Caco-2 (cell line): ENCODE results near the gene AKR7A2. TPM values are rescaled to one million over a fixed set of nuclear protein-coding genes. Genes with fewer than 3 reads are reported as not detected.
"Not testable (repeated sequence)": the region's sequence is repeated elsewhere in the genome, so short reads cannot be mapped to it uniquely, and the experiment has no call there.

Source experiments
- BruUV-seq: library from RNA; stranded (reverse); fragments of 400-500 nt; replicated peaks from 2 replicates; lab custom pipeline; 2021; lab: Mats Ljungman, UMichigan
- CTCF ChIA-PET: fragments of 300-600 bp; sonication (Branson Sonifier 250); formaldehyde crosslinking; loops from one replicate; lab custom pipeline; 2022; ENCODE audit warnings: antibody characterized with exemption; lab: Charles Lee
- POLR2A ChIA-PET: fragments of 300-600 bp; sonication (Branson Sonifier 250); formaldehyde crosslinking; loops from one replicate; lab custom pipeline; 2022; ENCODE audit warnings: antibody characterized with exemption; lab: Charles Lee
- DNase-seq, 2 experiments: peaks; one replicate each; pipeline versions ENCODE4 v3.0.0 to v3.0.0-alpha.2; 2020 to 2022
- H3K27me3 ChIP-seq: replicated peaks from 2 replicates; pipeline ENCODE4 v1.6.0; 2011; ENCODE audit warnings: low read length; ENCODE audit not compliant: control insufficient read depth, insufficient read depth
- H3K36me3 ChIP-seq: 2 replicates; pipeline ENCODE4 v1.5.1; 2011; ENCODE audit warnings: low read length; ENCODE audit not compliant: control insufficient read depth, insufficient read depth
- H3K4me1 ChIP-seq: fragments of 250-450 bp; sonication (Bioruptor Pico); 2 replicates; pipeline ENCODE4 v1.5.1; 2020; ENCODE audit warnings: mild to moderate bottlenecking
- H3K4me3 ChIP-seq: 2 replicates; pipeline ENCODE4 v1.5.1; 2011; ENCODE audit warnings: low read depth, mild to moderate bottlenecking, control low read depth, low read length
- H3K9me3 ChIP-seq: fragments of 250-450 bp; sonication (Bioruptor Pico); 2 replicates; pipeline ENCODE4 v1.5.1; 2020; ENCODE audit warnings: mild to moderate bottlenecking, moderate library complexity
- H3K27ac Mint-ChIP-seq: one replicate; pipeline ENCODE4 v1.8.0; 2022; ENCODE audit warnings: mixed read lengths; ENCODE audit not compliant: unreplicated experiment
- H3K27me3 Mint-ChIP-seq: one replicate; pipeline ENCODE4 v1.8.0; 2022; ENCODE audit warnings: mixed read lengths; ENCODE audit not compliant: insufficient read depth, unreplicated experiment
- H3K36me3 Mint-ChIP-seq: one replicate; pipeline ENCODE4 v1.8.0; 2022; ENCODE audit warnings: mild to moderate bottlenecking, mixed read lengths; ENCODE audit not compliant: insufficient read depth, unreplicated experiment
- H3K4me1 Mint-ChIP-seq: one replicate; pipeline ENCODE4 v1.8.0; 2022; ENCODE audit warnings: low read depth, mixed read lengths; ENCODE audit not compliant: unreplicated experiment
- H3K4me3 Mint-ChIP-seq: one replicate; pipeline ENCODE4 v1.8.0; 2022; ENCODE audit warnings: mild to moderate bottlenecking, moderate library complexity, mixed read lengths; ENCODE audit not compliant: unreplicated experiment
- H3K9me3 Mint-ChIP-seq: one replicate; pipeline ENCODE4 v1.8.0; 2022; ENCODE audit warnings: mixed read lengths; ENCODE audit not compliant: unreplicated experiment
- CTCF ChIP-seq, 2 experiments: fragments of 200-600 bp in 1 of 2; IDR thresholded peaks; 1 replicate in 1 of 2; 2 replicates in 1 of 2; pipeline versions ENCODE4 v1.5.1 to v1.8.0; 2011 to 2022; ENCODE audit warnings: antibody characterized with exemption in 1 of 2, control low read depth in 1 of 2, inconsistent platforms in 1 of 2, low read depth in 1 of 2, low read length in 1 of 2, mild to moderate bottlenecking in 1 of 2, moderate library complexity in 1 of 2; ENCODE audit not compliant: insufficient read depth in 1 of 2, severe bottlenecking in 1 of 2, unreplicated experiment in 1 of 2
- intact Hi-C: fragments of 100-400 bp; cut with micrococcal nuclease; formaldehyde crosslinking; loops from one replicate; pipeline ENCODE4 v1.10.0; 2022; ENCODE audit not compliant: unreplicated experiment
- total RNA-seq: library from RNA; stranded (reverse); gene quantifications from 2 replicates; pipeline ENCODE4 v1.2.3, GENCODE V29; 2022

Gene AKR7A2
- total RNA-seq, 1 experiment from 2014 or later: 55.4 TPM

- Histone ChIP-seq H3K27me3 (no peaks in the 10 kb centered on the region), H3K9me3 (no peaks in the 10 kb centered on the region), H3K4me3 (no peak overlapping the region), H3K4me1 (no peaks in the 10 kb centered on the region), H3K36me3 (no peaks in the 10 kb centered on the region)
- ChIA-PET POLR2A (no interaction called here), CTCF (interaction anchor here (0.6 kb wide), 1 partner anchor 35 kb away, joined by 3 read pairs; no protein-coding TSS in a partner anchor)
- Mint-ChIP-seq H3K36me3 (no peaks in the 10 kb centered on the region), H3K4me1 (peaks cover 10% of the 10 kb centered on the region), H3K27ac (no peak overlapping the region), H3K4me3 (peak overlapping the region; percentile 66), H3K27me3 (no peaks in the 10 kb centered on the region), H3K9me3 (peaks cover 10% of the 10 kb centered on the region)
- no peak for TF ChIP-seq CTCF (IDR thresholded peaks at IDR 0.05; ENCODE audit: insufficient read depth in 1 of 2, low read depth in 1 of 2, low read length in 1 of 2, severe bottlenecking in 1 of 2, unreplicated experiment in 1 of 2)
- DNase-seq: no peak
- intact Hi-C loops: no loop called here
- TSS peak; percentile 33 for BruUV-seq
These were observed 24.3 kb downstream of the AKR7A2 start for GRCh38 chr1:19287436-19288185.

- POLR2A ChIA-PET, DNase-seq, H3K36me3 ChIP-seq: not testable (repeated sequence)
These were observed 26.1 kb downstream of the AKR7A2 start for GRCh38 chr1:19285807-19286206.

GRCh38 chr1:19285366-19285765, 26.6 kb downstream of the AKR7A2 start:
- H3K4me3 Mint-ChIP-seq, CTCF ChIA-PET, DNase-seq, H3K27me3 ChIP-seq, H3K36me3 Mint-ChIP-seq, H3K27me3 Mint-ChIP-seq, H3K36me3 ChIP-seq, H3K9me3 Mint-ChIP-seq, BruUV-seq, H3K27ac Mint-ChIP-seq, H3K4me1 ChIP-seq, H3K4me3 ChIP-seq, intact Hi-C loops, H3K9me3 ChIP-seq, POLR2A ChIA-PET: not testable (repeated sequence)
- H3K4me1 Mint-ChIP-seq: peaks cover 10% of the 10 kb centered on the region

More at GRCh38 chr1:19285807-19286206, 26.1 kb downstream of the AKR7A2 start:
- H3K9me3 Mint-ChIP-seq, H3K27me3 Mint-ChIP-seq, H3K27me3 ChIP-seq, H3K4me3 Mint-ChIP-seq, CTCF ChIA-PET, H3K4me3 ChIP-seq, BruUV-seq, H3K36me3 Mint-ChIP-seq, intact Hi-C loops, H3K4me1 ChIP-seq, H3K9me3 ChIP-seq, H3K27ac Mint-ChIP-seq: not testable (repeated sequence)
- H3K4me1 Mint-ChIP-seq: peaks cover 10% of the 10 kb centered on the region

- H3K9me3 Mint-ChIP-seq: no peaks in the 10 kb centered on the region
- no peak overlapping the region for H3K4me3 Mint-ChIP-seq
- H3K4me1 Mint-ChIP-seq: peaks cover 9% of the 10 kb centered on the region
- H3K36me3 ChIP-seq: no peaks in the 10 kb centered on the region
- no peaks in the 10 kb centered on the region for H3K27me3 ChIP-seq
- H3K27me3 Mint-ChIP-seq: no peaks in the 10 kb centered on the region
- POLR2A ChIA-PET: no interaction called here
- DNase-seq: no peak
- CTCF ChIA-PET: no interaction called here
- H3K9me3 ChIP-seq: no peaks in the 10 kb centered on the region
- no peaks in the 10 kb centered on the region for H3K36me3 Mint-ChIP-seq
- intact Hi-C loops: no loop called here
- TF ChIP-seq CTCF (IDR thresholded peaks at IDR 0.05; ENCODE audit: insufficient read depth in 1 of 2, low read depth in 1 of 2, low read length in 1 of 2, severe bottlenecking in 1 of 2, unreplicated experiment in 1 of 2): no peak
- H3K27ac Mint-ChIP-seq: no peak overlapping the region
- H3K4me3 ChIP-seq: no peak overlapping the region
- H3K4me1 ChIP-seq: no peaks in the 10 kb centered on the region
- no TSS peak for BruUV-seq
These were observed 27.1 kb downstream of the AKR7A2 start for GRCh38 chr1:19284881-19285280.
